ENCODE data around the gene NKAIN2. TPM values are rescaled to one million over a fixed set of nuclear protein-coding genes. Genes with fewer than 3 reads are reported as not detected.

The NKAIN2 gene
- total RNA-seq, 3 donors from 2014 or later = 0.48 to 1.8 TPM; not detected in 1

DNA sequence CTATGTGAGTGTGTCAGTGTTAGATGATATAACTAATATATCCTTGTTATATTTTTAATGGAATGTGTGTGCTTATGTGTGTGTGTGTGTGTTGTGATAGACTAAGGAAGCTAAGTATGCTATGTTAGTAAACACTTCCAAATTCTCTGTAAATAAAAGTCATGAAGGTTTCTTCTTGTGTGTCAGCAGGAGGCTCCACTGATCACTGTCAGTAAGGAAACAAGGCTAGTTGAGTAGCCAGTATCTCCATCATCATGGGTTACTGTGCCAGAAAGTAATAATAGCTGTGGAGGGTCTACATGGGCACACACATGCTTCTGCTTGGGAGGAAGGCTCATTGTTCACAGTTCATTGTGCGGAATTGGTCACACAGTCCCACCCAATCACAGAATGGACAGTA lies 855.8 kb downstream of the NKAIN2 start:
- no peak overlapping the region for H3K27ac ChIP-seq
- TF ChIP-seq POLR2AphosphoS5 (IDR thresholded peaks at IDR 0.05) = no peak
- TF ChIP-seq POLR2A (IDR thresholded peaks at IDR 0.05) = no peak
- TF ChIP-seq, protein P1, sequence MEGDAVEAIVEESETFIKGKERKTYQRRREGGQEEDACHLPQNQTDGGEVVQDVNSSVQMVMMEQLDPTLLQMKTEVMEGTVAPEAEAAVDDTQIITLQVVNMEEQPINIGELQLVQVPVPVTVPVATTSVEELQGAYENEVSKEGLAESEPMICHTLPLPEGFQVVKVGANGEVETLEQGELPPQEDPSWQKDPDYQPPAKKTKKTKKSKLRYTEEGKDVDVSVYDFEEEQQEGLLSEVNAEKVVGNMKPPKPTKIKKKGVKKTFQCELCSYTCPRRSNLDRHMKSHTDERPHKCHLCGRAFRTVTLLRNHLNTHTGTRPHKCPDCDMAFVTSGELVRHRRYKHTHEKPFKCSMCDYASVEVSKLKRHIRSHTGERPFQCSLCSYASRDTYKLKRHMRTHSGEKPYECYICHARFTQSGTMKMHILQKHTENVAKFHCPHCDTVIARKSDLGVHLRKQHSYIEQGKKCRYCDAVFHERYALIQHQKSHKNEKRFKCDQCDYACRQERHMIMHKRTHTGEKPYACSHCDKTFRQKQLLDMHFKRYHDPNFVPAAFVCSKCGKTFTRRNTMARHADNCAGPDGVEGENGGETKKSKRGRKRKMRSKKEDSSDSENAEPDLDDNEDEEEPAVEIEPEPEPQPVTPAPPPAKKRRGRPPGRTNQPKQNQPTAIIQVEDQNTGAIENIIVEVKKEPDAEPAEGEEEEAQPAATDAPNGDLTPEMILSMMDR (IDR thresholded peaks at IDR 0.05) = no peak
- no peaks in the 10 kb centered on the region for H3K27me3 ChIP-seq
- H3K9me3 ChIP-seq = no peaks in the 10 kb centered on the region
- H3K36me3 ChIP-seq = no peaks in the 10 kb centered on the region
- H3K4me1 ChIP-seq = no peaks in the 10 kb centered on the region
- no peak for DNase-seq (ENCODE audit: low spot score in 2 of 2)
- intact Hi-C loops (cut with DNase I; ENCODE audit: low total_unique reads) = no loop called here
- H3K4me3 ChIP-seq = no peak overlapping the region

GRCh38 chr6:124660185-124660584 lies 856.5 kb downstream of the NKAIN2 start:
- Histone ChIP-seq H3K4me3 (no peak overlapping the region), H3K9me3 (no peaks in the 10 kb centered on the region), H3K27ac (no peak overlapping the region), H3K4me1 (no peaks in the 10 kb centered on the region), H3K27me3 (no peaks in the 10 kb centered on the region), H3K36me3 (no peaks in the 10 kb centered on the region)
- TF ChIP-seq, protein P1 (IDR thresholded peaks at IDR 0.05) = no peak
- TF ChIP-seq POLR2A (IDR thresholded peaks at IDR 0.05) (no peak), POLR2AphosphoS5 (IDR thresholded peaks at IDR 0.05) (no peak)
- DNase-seq (ENCODE audit: low spot score in 2 of 2) = no peak
- intact Hi-C loops (cut with DNase I; ENCODE audit: low total_unique reads) = no loop called here

DNA sequence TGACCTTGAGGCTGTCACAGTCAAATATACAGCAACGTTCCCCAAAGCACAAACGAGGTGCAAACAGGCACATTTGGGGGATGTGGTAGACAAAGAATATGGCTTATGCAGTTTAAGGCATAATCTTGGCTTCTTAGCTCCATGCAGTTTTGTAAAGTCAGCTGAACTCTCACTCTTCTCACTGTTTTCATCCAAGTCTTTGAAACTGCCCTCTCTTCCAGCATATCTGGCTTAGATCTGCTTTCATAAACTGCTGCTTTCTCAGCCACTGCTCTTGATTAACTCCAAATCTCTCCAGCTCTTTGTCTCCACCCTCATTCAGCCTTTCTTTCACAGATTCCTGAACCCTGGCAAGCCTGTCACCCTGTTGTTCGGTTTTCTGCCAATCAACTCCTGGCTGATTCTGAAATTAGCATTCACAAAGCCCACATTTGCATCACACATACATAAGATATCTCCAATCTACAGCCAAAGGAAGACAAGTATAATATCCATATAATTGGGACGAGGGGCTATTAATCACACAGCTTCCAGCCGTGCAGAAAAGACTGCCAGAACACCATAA lies 857.5 kb downstream of the NKAIN2 start:
- intact Hi-C loops (cut with DNase I; ENCODE audit: low total_unique reads) = no loop called here
- TF ChIP-seq POLR2A (IDR thresholded peaks at IDR 0.05) (no peak), POLR2AphosphoS5 (IDR thresholded peaks at IDR 0.05) (no peak)
- TF ChIP-seq, protein P1 (IDR thresholded peaks at IDR 0.05) = no peak

DNA sequence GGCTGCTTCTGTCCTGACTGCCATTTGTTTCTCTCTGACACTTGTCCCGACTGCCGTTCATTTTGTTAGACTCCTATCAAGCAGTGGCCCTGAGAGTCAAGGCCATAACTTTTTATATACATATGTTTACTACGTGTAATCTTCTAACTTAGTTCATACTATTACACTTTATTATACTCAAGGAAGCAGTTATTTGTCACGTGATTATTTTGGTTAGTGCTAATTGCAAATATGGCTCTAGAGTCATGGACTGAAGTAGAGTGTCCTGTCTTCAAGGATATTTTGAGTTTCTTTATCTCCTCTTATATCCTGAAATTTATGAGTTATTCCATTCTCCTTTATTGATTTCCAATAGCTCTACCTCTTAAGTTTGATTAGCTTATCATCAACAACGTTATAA lies 864.4 kb downstream of the NKAIN2 start:
- Histone ChIP-seq H3K36me3 (no peaks in the 10 kb centered on the region), H3K27me3 (no peaks in the 10 kb centered on the region), H3K27ac (no peak overlapping the region), H3K4me3 (no peak overlapping the region), H3K4me1 (no peaks in the 10 kb centered on the region), H3K9me3 (no peaks in the 10 kb centered on the region)
- DNase-seq (ENCODE audit: low spot score in 2 of 2) = no peak
- intact Hi-C loops (cut with DNase I; ENCODE audit: low total_unique reads) = no loop called here
- no peak for TF ChIP-seq POLR2AphosphoS5 (IDR thresholded peaks at IDR 0.05)
- TF ChIP-seq, protein P1 (IDR thresholded peaks at IDR 0.05) = no peak
- TF ChIP-seq POLR2A (IDR thresholded peaks at IDR 0.05) = no peak

More for the DNA sequence above, 857.5 kb downstream of the NKAIN2 start:
- Histone ChIP-seq H3K4me1 (no peaks in the 10 kb centered on the region), H3K4me3 (no peak overlapping the region), H3K27me3 (no peaks in the 10 kb centered on the region), H3K27ac (no peak overlapping the region), H3K9me3 (no peaks in the 10 kb centered on the region), H3K36me3 (no peaks in the 10 kb centered on the region)
- DNase-seq (ENCODE audit: low spot score in 2 of 2) = no peak

- Histone ChIP-seq H3K27ac (no peak overlapping the region), H3K9me3 (peaks cover 0 to 9% of the 10 kb centered on the region in 2 donors), H3K27me3 (no peaks in the 10 kb centered on the region), H3K4me3 (no peak overlapping the region), H3K4me1 (no peaks in the 10 kb centered on the region), H3K36me3 (no peaks in the 10 kb centered on the region)
- no peak for DNase-seq (ENCODE audit: low spot score in 2 of 2)
- intact Hi-C loops (cut with DNase I; ENCODE audit: low total_unique reads) = no loop called here
- TF ChIP-seq POLR2A (IDR thresholded peaks at IDR 0.05) (no peak), POLR2AphosphoS5 (IDR thresholded peaks at IDR 0.05) (no peak)
- TF ChIP-seq, protein P1 (IDR thresholded peaks at IDR 0.05) = no peak
Observed at GRCh38 chr6:124669713-124670480, 866.2 kb downstream of the NKAIN2 start.

Data from breast epithelium (tissue), 4 donors.